Psoas muscle (tissue), 8 donors: Measurements from ENCODE around the gene SEMA4D. TPM values are rescaled to one million over a fixed set of nuclear protein-coding genes. Genes with fewer than 3 reads are reported as not detected.

ENCODE experiments used
- ATAC-seq, 4 donors: fragments of 200-7000 bp; cut with Tn5 transposase; one replicate each; pipeline ENCODE4 v1.9.1; 2020; ENCODE audit warnings: moderate library complexity in 3 of 4, mild to moderate bottlenecking in 2 of 4
- DNase-seq, 2 donors: peaks; one replicate each; pipeline ENCODE4 v3.0.0-alpha.2; 2020
- H3K27ac ChIP-seq: fragments of 200-600 bp; one replicate; pipeline ENCODE4 v1.8.0; 2022
- H3K27me3 ChIP-seq, 3 donors: fragments of 200-600 bp in 1 of 3; one replicate each; pipeline versions ENCODE4 v1.6.1 to v1.8.0; 2013 to 2022; ENCODE audit warnings: low read length in 2 of 3, mild to moderate bottlenecking in 2 of 3, moderate library complexity in 1 of 3; ENCODE audit not compliant: insufficient read depth in 3 of 3
- H3K36me3 ChIP-seq, 2 donors: fragments of 200-600 bp in 1 of 2; one replicate each; pipeline versions ENCODE4 v1.6.1 to v1.8.0; 2013 to 2022; ENCODE audit warnings: low read depth in 1 of 2, mild to moderate bottlenecking in 1 of 2, moderate library complexity in 1 of 2; ENCODE audit not compliant: insufficient read depth in 1 of 2
- H3K4me1 ChIP-seq: fragments of 200-600 bp; one replicate; pipeline ENCODE4 v1.8.0; 2022
- H3K4me3 ChIP-seq: fragments of 200-600 bp; one replicate; pipeline ENCODE4 v1.8.0; 2022; ENCODE audit warnings: mild to moderate bottlenecking
- H3K9me3 ChIP-seq: fragments of 200-600 bp; one replicate; pipeline ENCODE4 v1.8.0; 2022
- WGBS, 3 donors: extraction: QIAGEN DNeasy Blood & Tissue Kit; methylation state at CpG; one replicate each; pipeline versions ENCODE4 v1.1.6 to v1.1.7; 2013; 5-methylcytosine and 5-hydroxymethylcytosine counted together
- intact Hi-C, 2 donors: fragments of 100-400 bp; cut with DNase I; formaldehyde crosslinking; loops; one replicate each; pipeline versions ENCODE4 v1.11.0 to v1.14.2; 2022
- long read RNA-seq, 2 donors: library from polyadenylated mRNA; unstranded; transcript quantifications; one replicate each; pipeline ENCODE4 v2.0.0, GENCODE V29; 2021
- polyA plus RNA-seq, 3 donors: library from polyadenylated mRNA; stranded (reverse); fragments of 200-250 nt; gene quantifications; one replicate each; pipeline ENCODE4 v1.2.3, GENCODE V29; 2013
- total RNA-seq, 4 donors: library from RNA; stranded (reverse); fragmentation: NEBNext Ultra II Directional in 2 of 4; extraction: Animal tissue kit (Norgen Biotek cat#: 25700) in 2 of 4; gene quantifications; one replicate each; pipeline versions ENCODE4 v1.2.1 to v1.2.4, GENCODE V29; 2021 to 2023
- TF ChIP-seq, protein P1 (sequence below): fragments of 200-600 bp; IDR thresholded peaks from one replicate; pipeline ENCODE4 v1.8.0; 2022; ENCODE audit warnings: antibody characterized with exemption
- donor health status: healthy with polysubstance abuse.
- donor health status: DM: no; HTN: no; CAD: no; lungs with moderate emphysema.
- donor health status: Bipolar disorder and iron deficiency.
- donor health status: healthy.
- donor health status: DM: yes; HTN: yes; CAD: no.
- donor health status: DM: no; HTN: no; CAD: no.
- donor health status: DM: no; HTN: no; CAD: no.
- donor health status: DM: yes; HTN: yes; CAD: no.

Gene SEMA4D
- total RNA-seq (100 to 1,000 TPM in 1 of 4 donors, 10 to 100 TPM in 3; 32.1 to 111 (median 63.6) TPM), polyA plus RNA-seq (10 to 100 TPM in 2 of 3 donors, 1 to 10 TPM in 1; 9.3 to 26.8 (median 22.3) TPM)
- long read RNA-seq, donor 1, full-length matches to known transcripts = 39 of 173 reads
- long read RNA-seq, donor 1, partial matches to known transcripts = 111 of 173 reads
- long read RNA-seq, donor 1, other reads (novel, unspliced or antisense) = 23 of 173 reads
- long read RNA-seq, donor 2, transcript SEMA4D-213 (20 exons, 3,594 nt) = major isoform, 14 of 94 reads
- long read RNA-seq, donor 2, partial matches to known transcripts = 62 of 94 reads
- long read RNA-seq, donor 2, other reads (novel, unspliced or antisense) = 18 of 94 reads

DNA sequence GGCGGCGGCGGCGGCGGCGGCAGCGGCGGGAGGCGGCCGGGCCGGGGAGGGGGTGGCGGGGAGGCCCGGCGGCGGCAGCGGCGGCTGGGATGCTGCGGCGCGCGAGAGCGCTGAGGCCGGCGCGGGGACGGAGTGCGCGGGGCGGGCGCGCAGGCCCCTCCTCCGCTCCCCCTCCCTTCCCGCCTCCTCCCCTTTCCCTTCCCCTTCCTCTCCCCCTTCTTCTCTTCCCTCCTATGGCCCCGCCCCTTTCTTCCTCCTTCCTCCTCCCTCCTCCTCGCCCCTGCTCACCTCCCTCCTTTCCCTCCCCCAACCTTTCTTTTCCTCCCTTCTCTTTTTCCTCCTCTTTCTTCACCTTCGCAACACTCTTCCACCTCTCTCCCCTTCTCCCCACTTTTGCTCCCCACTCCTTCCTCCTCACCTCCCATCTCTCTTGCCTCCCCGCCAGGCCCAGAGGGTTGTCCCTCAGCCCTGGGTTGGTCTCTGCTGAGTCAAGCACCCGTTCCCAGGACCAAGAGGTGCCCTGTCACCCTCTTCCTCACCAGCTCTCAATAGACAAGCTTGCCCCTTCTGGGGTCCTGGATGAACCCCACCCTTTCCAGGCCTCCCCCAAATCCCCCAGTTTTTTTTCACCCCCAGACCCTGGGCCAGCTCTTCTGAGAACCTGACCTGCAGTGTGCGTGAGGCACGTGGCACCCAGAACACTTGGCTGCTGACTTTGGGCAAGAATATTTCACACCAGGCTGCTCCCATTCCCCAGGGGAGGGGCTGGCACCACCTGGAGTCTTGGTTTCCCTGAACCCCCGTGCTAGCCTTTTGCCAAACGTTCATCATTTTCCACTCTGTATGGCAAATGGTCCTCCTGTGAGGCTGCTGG is at the start of gene SEMA4D:
SEMA4D (minus strand) TSS at position 136 of the 874 bp plus-strand sequence. CDS start 92,657 bp downstream, outside the sequence.
- TF ChIP-seq, protein P1, sequence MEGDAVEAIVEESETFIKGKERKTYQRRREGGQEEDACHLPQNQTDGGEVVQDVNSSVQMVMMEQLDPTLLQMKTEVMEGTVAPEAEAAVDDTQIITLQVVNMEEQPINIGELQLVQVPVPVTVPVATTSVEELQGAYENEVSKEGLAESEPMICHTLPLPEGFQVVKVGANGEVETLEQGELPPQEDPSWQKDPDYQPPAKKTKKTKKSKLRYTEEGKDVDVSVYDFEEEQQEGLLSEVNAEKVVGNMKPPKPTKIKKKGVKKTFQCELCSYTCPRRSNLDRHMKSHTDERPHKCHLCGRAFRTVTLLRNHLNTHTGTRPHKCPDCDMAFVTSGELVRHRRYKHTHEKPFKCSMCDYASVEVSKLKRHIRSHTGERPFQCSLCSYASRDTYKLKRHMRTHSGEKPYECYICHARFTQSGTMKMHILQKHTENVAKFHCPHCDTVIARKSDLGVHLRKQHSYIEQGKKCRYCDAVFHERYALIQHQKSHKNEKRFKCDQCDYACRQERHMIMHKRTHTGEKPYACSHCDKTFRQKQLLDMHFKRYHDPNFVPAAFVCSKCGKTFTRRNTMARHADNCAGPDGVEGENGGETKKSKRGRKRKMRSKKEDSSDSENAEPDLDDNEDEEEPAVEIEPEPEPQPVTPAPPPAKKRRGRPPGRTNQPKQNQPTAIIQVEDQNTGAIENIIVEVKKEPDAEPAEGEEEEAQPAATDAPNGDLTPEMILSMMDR = no peak
- WGBS, 3 donors = 8 to 44% (median 34%) methylated on average over 10 to 40 of the region's 42 CpGs
- no peaks in the 10 kb centered on the region for H3K36me3 ChIP-seq
- H3K27me3 ChIP-seq = no peaks in the 10 kb centered on the region
- H3K27ac ChIP-seq = peak within 1 kb of the TSS; percentile 90
- H3K4me1 ChIP-seq = peaks cover 37% of the 10 kb centered on the region
- peak within 1 kb of the TSS; percentile 79 for H3K4me3 ChIP-seq
- intact Hi-C loops = loop anchor here in 1 of 2 donors (5.0 kb wide), 2 partner anchors 49 to 111 kb away; no protein-coding TSS in a partner anchor
- peak; percentile 65 to 80 (median 78) for ATAC-seq
- no peaks in the 10 kb centered on the region for H3K9me3 ChIP-seq
- peak; percentile 72 to 75 for DNase-seq

DNA sequence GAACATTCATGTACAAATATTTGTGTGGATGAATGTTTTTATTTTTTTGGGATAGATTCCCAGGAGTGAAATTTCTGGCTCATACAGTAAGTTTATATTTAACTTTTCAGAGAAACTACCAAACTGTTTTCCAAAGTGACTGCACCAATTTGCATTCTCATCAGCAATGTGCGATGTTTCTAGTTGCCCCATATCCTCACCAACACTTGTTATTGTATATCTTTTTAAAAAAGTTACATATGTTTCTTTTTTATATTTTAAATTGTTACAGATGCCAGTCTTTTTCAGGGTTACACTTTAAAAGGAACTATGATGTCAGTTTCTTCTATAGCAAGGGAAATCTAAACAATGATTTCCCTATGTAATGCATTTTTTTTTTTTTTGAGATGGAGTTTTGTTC is 49.1 kb upstream of the SEMA4D start:
- Histone ChIP-seq H3K9me3 (no peaks in the 10 kb centered on the region), H3K27me3 (no peaks in the 10 kb centered on the region), H3K4me1 (no peaks in the 10 kb centered on the region), H3K27ac (no peak overlapping the region), H3K4me3 (no peak overlapping the region), H3K36me3 (no peaks in the 10 kb centered on the region)
- intact Hi-C loops = loop anchor here (5.0 to 10.0 kb wide), 6 partner anchors 50 to 372 kb away; partner anchors contain the start of genes SEMA4D (in 1 of the 2) and SHC3 (in 1 of the 2)
- TF ChIP-seq, protein P1 = no peak
- no peak for DNase-seq
- no peak for ATAC-seq
- 85 to 95% (median 89%) methylated on average over 1 of the region's 1 CpG for WGBS, 3 donors

GRCh38 chr9:89544279-89544661 is 46.4 kb upstream of the SEMA4D start:
- no peaks in the 10 kb centered on the region for H3K36me3 ChIP-seq
- H3K4me1 ChIP-seq = no peaks in the 10 kb centered on the region
- TF ChIP-seq, protein P1 = no peak
- no peaks in the 10 kb centered on the region for H3K27me3 ChIP-seq
- WGBS, 3 donors = 56 to 79% (median 66%) methylated on average over 5 of the region's 5 CpGs
- peak; percentile 3 to 20 (median 6) for ATAC-seq
- intact Hi-C loops = loop anchor here (10.0 kb wide), 5 partner anchors 59 to 369 kb away; partner anchors contain the start of gene SHC3 (in 1 of the 2)
- H3K9me3 ChIP-seq = no peaks in the 10 kb centered on the region
- DNase-seq = no peak
- no peak overlapping the region for H3K4me3 ChIP-seq
- H3K27ac ChIP-seq = no peak overlapping the region

DNA sequence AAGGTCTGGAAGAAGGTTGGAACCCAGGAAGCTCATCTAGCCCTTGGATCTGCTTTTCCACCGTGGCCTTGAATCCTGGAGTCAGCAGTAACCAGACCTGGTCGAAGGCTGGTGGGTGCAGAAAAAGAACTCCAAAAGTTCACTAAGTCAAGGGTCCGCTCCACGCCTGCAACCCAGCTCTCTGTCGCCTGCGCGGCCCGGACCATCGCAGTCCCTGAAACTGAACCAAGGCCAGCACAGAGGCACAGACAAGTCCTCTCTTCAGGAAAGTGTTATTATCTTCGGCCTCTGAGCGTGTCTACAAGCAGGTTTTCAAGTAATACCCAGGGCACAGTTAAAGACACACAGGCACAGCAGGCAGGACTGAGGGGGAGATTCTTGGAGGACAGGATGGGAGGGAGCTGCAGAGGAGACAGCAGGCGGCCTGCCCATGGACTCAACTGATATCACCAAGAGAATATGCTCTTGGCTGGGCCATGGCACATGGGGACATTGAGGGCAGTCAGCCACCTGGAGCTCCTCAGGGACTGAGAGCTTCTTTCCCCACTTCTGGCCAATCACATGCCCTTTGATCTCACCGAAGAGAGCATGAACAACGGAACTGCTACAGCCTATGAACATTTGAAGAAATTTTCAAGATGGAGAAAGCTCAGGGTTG is 45.8 kb upstream of the SEMA4D start:
- ATAC-seq = peak; percentile 44 to 83 (median 62)

More for the DNA sequence above, 45.8 kb upstream of the SEMA4D start:
- H3K36me3 ChIP-seq = no peaks in the 10 kb centered on the region
- no peaks in the 10 kb centered on the region for H3K9me3 ChIP-seq
- H3K4me1 ChIP-seq = no peaks in the 10 kb centered on the region
- TF ChIP-seq, protein P1 = no peak
- no peak overlapping the region for H3K4me3 ChIP-seq
- no peaks in the 10 kb centered on the region for H3K27me3 ChIP-seq
- no peak overlapping the region for H3K27ac ChIP-seq
- DNase-seq = no peak
- intact Hi-C loops = loop anchor here (10.0 kb wide), 5 partner anchors 59 to 369 kb away; partner anchors contain the start of gene SHC3 (in 1 of the 2)
- 77 to 88% (median 78%) methylated on average over 14 of the region's 14 CpGs for WGBS, 3 donors
